HG03135 (cell line): ENCODE measurements around the gene DNMT3A.
A peak's percentile ranks its signal among the peaks of the same experiment; 100 is the strongest.

Experiments used
- ATAC-seq: cut with Tn5 transposase; IDR thresholded peaks from one replicate; pipeline ENCODE4 v1.9.1; 2021; ENCODE audit warnings: mild to moderate bottlenecking, moderate library complexity; ENCODE audit not compliant: unreplicated experiment

The DNMT3A gene

DNA sequence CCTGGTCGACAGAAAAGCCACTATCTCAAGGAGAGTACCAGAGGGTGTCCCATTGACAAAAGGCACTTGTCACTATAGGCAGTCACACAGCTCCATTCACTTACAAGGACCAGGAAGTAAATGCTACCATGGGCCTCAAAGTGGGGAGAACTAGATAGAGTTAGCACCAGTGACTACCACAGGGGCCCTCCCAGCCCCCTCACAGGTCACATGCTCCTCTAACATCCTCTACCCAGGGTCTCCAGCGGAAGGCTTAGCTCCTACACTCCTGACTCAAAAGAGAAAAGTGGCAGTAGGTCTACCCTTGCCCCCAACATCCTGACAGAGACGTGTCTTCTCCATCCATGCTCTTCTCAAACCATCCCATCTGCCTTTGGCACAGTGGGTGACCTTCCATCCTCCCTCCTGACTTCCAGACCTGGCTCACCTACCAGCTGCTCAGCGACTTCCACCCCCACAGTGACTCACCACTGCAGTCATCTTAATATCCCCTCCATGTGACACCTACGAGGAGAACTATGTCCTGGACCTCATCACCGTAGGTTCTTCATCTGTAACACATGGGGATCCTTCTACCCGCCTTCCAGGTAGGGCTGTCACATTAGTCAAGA is 5.6 kb upstream of the DNMT3A start:
- no peak for ATAC-seq

GRCh38 chr2:25343187-25343825 is 1.6 kb upstream of the DNMT3A start:
- no peak for ATAC-seq

- peak; percentile 74 for ATAC-seq
Observed at GRCh38 chr2:25342372-25343186, 854 bp upstream of the DNMT3A start.

GRCh38 chr2:25341011-25341727 is 556 bp downstream of the DNMT3A start:
- ATAC-seq = peak; percentile 16

- ATAC-seq = no peak
Observed at GRCh38 chr2:25340181-25340921, 1.4 kb downstream of the DNMT3A start.

- no peak for ATAC-seq
Observed at GRCh38 chr2:25339791-25340180, 1.9 kb downstream of the DNMT3A start.

DNA sequence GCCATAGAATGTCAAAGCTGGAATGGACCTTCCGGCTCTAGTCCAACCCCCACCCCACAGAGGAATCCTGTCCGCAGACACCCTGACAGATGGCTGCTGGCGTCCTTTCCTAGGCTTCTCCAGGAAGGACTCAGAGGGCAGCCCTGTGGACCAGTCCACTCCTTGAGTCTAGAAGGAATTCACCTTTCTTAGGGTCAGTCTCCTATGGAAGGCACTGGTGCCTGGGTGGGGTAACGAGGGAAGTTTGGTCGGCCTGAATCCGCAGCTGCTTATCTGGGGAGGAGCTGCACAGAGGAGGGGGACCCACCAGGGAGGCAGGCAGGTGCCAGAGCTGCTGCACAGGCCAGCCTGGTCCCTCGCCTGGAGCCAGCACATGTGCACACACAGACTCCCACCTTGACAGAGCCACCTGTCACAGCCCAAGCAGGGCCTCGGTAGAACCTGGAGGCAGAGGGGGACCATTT is 2.5 kb downstream of the DNMT3A start:
- no peak for ATAC-seq

GRCh38 chr2:25338401-25338800 is 3.3 kb downstream of the DNMT3A start:
- ATAC-seq = no peak

DNA sequence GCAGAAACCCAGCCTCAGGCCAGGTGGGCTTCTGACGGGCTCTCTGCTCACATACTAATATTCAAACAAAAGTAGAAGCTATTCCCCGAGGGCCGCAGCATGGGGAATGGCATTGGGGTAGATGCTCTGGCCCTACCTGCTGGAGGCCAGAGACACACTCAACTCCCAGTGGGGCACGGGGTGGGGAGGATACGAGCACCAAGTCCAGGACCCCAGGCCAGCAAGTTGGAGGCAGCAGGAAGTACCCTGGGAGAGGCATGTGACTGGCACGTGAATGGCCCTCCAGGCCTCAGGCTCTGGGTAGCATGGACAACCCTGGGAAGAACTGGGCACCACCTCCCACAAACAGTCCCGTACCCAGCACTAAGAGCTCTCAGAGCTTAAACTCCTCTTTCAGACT is 3.8 kb downstream of the DNMT3A start:
- ATAC-seq = no peak

GRCh38 chr2:25337276-25337675 is 4.4 kb downstream of the DNMT3A start:
- no peak for ATAC-seq

- no peak for ATAC-seq
Observed at GRCh38 chr2:25336383-25336841, 5.3 kb downstream of the DNMT3A start.

DNA sequence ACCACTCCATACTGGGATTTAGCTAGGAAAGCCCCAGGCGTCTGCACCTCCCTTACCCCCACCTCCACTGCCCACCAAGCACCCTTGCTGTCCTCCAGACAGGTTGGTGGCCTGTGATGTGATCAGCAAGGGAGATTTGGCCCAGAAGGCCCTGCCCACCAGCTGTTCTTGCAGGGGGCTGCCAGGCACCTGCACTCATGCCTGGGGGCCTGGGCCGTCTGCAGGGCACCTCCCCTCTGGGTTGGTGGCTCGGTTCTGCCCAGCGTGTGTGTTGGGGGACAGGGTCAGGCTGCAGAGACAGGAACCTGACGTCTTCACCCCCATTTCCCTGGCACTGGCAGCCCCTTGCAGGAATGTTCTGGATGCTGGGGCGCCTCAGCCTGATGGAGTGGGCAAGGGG is 5.8 kb downstream of the DNMT3A start:
- no peak for ATAC-seq

DNA sequence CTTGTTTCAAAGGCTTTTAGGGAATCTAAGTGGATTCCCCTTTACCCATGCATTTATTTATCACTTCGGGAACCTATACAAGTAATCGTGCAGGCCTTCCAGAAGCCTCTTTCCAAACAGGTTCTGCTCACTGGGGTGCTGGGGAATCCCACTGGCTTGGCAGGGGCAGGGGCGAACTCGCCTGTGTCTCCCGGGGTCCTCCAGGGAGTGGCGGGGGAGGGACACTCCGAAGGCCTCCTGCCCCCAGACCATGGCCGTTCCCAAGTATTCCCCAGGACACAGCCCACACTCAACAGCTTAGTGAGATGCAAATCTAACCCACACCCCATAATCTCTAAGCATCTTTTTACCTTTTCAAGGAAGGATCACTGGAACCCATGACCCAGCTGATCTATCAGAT is 6.5 kb downstream of the DNMT3A start:
- no peak for ATAC-seq

DNA sequence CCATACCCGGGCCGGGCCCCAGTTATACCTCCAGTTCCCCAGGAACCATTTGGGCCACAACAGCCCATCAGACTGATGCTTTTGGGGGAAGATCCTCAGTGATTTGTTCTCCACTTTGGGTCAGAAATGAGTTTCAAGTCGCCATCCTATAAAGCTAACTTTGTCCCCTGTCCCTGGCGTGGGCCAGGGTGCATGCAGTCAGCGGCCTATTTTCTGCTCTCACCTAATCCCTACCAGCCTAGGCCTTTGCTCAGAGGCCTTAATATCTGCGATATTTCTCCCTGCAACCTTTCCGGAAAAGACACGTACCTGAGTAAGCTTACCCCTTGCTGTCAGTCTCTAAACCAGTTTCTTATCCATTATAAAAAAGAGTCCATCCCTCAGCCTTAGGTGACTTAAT is 7.2 kb downstream of the DNMT3A start:
- no peak for ATAC-seq

GRCh38 chr2:25333981-25334380 is 7.7 kb downstream of the DNMT3A start:
- no peak for ATAC-seq

DNA sequence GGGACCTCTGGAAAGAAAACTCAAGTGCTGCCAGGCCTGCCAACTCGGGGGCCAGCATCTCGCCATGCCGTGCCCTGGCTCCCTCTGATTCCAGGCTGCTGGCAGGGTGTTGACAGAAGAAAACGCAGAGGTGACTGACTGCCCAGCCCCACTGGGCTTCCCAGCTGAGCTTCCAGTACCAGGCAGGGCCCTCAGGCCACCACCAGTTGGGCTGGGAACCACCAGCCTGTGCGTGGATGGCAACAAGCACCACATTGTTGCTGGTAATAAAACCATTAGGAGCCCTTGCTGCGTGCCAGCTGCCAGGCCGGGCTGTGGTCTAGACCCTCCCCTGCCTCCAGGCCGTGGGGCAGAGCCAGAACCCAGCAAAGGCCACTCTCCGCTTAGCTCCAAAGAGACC is 9.2 kb downstream of the DNMT3A start:
- no peak for ATAC-seq

DNA sequence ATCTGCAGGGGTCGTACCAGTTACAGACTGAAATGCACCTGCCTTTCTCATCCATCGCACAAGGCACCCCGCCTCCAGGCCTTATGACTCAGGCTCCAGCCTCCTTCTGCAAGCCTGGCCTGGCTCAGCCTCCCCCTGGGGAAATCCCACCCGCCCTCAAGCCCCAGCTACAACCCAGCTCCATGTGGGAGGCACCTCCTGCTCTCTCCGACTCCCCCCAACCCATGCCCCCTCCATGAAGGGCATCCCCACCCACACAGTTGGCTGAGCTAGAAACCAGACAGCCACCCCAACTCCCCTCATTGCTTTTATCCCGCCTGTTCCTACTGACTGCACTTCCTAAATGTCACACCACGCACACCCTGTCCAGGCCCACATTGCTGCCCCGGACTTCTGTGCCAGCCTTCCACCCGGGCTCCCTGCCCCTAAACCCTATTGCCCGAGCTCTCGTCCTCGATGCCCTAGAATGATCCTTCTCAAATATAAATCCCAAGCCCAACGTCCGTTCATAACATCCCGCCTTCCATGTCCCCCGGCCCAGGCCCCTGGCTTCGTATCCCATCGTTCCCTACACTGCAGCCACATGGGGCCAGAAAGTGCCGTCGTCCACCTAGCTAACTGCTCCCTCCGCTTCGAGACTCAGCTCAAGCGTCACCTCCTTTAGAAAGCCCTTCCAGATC is 9.9 kb downstream of the DNMT3A start:
- ATAC-seq = no peak

- no peak for ATAC-seq
Observed at GRCh38 chr2:25330937-25331336, 10.8 kb downstream of the DNMT3A start.

DNA sequence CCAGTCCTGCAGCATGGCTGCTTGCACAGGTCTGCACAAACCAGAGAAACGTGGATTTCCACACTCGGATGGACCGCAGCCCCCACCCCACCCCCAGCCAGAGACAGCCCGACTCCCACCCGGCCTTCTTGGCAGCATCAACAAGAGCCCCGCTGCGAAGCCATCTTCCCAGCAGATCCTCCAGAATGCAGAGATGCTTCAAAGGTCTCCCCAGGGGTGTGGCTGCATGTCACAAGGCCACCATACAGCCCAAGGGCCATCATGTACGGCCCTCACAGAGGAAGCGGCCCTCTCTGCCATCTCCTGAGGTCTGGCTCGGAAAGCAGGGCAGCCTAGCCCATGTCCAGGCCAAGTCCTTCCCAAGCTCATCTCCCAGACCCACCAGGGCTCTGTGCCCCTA is 11.5 kb downstream of the DNMT3A start:
- no peak for ATAC-seq
